GM10248 (cell line): ENCODE data around the gene PPP1R12A.

ENCODE experiments used
- CTCF ChIA-PET: fragments of 300-600 bp; sonication (Branson Sonifier 250); formaldehyde crosslinking; extraction: SDS; loops from one replicate; lab custom pipeline; 2021; ENCODE audit warnings: antibody characterized with exemption; lab: Yijun Ruan, JAX
- POLR2A ChIA-PET: fragments of 350-650 bp; sonication (Branson Sonifier 250); formaldehyde crosslinking; extraction: SDS; loops from one replicate; lab custom pipeline; 2020; ENCODE audit warnings: antibody characterized with exemption; lab: Yijun Ruan, JAX
- DNase-seq: peaks from one replicate; pipeline ENCODE4 v3.0.0; 2012; ENCODE audit errors: extremely low spot score
- TF ChIP-seq, protein P1 (sequence below): IDR thresholded peaks from 2 replicates; pipeline ENCODE4 v1.5.1; 2012; ENCODE audit warnings: mild to moderate bottlenecking, low read depth; ENCODE audit errors: extremely low read depth, missing control alignments, control extremely low read depth

PPP1R12A gene

DNA sequence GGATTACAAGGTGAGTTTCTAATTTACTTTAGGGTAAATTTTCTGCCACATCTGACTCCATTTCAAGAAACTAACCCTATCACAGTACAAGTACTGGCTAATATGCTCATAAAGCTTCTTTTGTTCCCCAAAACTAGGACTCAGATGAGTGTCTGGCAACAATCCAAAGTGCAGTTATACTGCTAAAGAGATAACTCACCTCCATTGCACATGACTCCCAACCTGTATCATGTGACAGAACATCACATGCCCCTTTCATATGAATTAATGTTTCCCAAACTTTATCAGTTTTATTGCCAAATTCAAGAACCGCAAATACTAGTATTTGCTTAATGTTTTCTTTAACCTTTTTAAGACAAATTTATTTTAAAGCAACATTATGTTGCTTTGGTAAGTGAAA is 3.9 kb upstream of the PPP1R12A start:
- no peak for DNase-seq
- TF ChIP-seq, protein P1, sequence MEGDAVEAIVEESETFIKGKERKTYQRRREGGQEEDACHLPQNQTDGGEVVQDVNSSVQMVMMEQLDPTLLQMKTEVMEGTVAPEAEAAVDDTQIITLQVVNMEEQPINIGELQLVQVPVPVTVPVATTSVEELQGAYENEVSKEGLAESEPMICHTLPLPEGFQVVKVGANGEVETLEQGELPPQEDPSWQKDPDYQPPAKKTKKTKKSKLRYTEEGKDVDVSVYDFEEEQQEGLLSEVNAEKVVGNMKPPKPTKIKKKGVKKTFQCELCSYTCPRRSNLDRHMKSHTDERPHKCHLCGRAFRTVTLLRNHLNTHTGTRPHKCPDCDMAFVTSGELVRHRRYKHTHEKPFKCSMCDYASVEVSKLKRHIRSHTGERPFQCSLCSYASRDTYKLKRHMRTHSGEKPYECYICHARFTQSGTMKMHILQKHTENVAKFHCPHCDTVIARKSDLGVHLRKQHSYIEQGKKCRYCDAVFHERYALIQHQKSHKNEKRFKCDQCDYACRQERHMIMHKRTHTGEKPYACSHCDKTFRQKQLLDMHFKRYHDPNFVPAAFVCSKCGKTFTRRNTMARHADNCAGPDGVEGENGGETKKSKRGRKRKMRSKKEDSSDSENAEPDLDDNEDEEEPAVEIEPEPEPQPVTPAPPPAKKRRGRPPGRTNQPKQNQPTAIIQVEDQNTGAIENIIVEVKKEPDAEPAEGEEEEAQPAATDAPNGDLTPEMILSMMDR: no peak
- ChIA-PET CTCF (no interaction called here), POLR2A (no interaction called here)

DNA sequence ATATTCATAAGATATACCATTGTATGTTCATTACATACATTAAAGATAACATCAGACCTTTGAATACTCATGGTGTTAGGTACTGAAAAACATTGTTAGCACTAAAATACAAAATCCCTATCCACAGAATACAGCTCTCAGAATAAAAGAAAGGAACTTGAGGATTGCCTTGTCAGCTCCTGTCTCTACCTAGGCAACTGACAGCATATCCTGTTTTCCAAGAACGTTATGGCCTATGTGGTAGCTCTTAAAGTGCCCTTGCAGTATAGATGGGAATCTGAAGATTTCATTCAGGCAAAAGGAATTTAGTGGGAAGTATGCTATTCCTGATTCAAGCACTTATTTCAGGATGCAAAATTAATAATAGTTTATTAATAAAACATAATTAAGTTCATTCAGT is 1.8 kb upstream of the PPP1R12A start:
- DNase-seq: no peak
- ChIA-PET CTCF (interaction anchor here (0.8 to 1.5 kb wide), 2 partner anchors 11 to 12 kb away, joined by 4 read pairs; no protein-coding TSS in a partner anchor), POLR2A (no interaction called here)
- TF ChIP-seq, protein P1: no peak

DNA sequence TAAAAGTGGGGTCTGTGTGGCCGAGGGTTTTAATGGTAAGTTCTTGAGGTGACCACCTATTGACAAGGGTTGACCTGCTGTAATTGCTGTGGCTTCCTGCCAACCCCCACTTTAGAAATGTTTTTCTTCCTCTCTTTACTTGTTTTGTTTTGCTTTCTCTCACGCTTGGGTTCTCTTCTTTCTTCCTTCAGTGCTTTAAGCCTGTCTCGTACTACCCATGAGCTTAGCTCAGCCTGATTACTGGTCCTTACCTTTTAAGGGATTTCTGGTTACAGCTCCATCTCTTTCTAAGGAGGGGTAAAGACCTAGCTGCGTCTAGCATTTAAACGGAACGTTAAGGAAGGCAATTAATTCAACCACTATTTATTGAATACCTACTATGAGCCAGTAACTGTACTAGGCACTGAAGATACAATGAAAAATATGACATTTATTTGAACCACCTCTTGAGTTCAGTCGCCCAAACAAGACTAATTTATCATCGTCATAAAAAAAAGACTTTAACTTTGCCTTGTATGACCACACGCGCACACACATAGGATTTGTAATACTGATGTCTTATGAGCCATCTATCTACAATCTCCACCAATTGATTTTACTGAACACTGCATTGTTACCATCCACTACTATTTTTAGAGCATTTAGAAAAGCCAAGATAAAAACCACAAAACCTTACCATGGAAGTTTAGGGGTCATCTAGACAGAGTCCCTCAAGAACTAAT is 888 bp upstream of the PPP1R12A start:
- ChIA-PET POLR2A (interaction anchor here (0.7 kb wide), 1 partner anchor 11 kb away, joined by 3 read pairs; no protein-coding TSS in a partner anchor), CTCF (interaction anchor here (0.8 to 1.5 kb wide), 3 partner anchors 10 to 13 kb away, joined by 4 read pairs; no protein-coding TSS in a partner anchor)
- TF ChIP-seq, protein P1: no peak
- DNase-seq: peak; percentile 13

DNA sequence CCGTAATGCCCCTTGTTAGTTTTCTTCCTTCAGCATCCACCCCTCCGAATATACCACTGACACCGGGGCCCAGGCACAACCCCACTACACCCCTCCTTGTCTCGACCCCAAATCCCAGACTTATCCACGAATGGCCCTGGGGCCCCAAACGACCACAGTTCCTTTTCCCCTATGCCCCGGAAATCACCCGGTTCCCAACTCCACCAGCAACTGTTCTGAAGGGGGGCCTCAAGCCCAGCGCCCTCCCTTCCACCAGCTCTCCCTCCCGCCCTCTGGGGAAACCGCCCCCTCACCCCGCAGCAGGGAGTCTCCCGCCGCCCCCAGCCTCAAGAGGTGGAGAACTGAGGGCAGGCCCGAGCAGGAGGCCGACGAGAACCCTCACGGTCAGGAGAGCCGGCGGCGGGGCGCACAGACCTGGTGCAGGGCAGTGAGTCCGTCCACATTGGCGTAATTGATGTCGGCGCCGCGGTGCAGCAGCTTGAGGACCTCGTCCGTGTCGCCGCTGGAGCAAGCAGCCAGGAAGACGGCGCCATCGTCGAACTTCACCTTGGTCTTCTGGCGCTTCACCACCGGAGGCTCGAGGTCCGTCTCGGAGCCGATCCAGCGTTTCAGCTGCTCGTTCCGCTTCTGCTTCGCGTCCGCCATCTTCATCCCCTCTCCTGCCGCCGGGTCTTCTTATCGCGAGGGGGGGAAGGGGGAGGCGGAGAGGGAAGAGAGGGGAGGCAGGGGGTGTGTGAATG is 446 bp downstream of the PPP1R12A start:
- TF ChIP-seq, protein P1: no peak
- CTCF ChIA-PET: interaction anchor here (1.0 to 1.2 kb wide), 2 partner anchors 11 to 335 kb away, joined by 3 to 4 read pairs; no protein-coding TSS in a partner anchor
- peak; percentile 25 for DNase-seq

DNA sequence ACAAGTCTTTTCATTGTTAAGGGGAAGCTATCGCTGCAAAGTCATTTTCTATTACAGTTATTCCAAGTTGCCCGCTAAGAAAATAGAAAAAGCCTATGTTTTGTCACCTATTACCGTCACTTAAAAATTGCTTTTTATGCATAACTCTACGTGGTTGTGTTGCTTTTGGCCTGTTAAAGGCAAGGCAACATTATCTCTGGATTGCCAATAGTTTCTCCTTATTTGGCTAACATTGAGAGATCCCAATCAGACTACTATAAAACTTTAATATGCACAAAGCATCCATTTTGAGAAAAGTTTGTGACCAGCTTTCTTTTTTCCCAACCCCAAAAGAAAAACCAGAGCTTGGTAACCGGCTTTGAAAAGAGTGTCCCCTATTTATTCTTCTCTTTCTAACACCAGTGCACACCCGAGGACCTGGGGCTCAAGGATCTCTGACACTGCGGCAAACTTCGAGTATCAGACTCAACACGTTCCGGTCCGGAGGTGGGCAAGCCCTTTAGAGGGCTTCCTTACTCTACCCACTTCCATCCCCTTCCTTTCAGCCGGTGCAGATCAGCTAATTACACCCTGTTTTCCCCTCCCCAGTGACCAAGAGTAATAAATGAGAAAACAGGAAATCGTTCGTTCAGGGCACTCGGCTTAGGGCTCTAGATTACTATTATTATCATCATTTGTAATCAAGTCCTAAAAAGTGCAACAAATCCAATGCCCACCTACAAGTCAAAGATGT is 1.2 kb downstream of the PPP1R12A start:
- TF ChIP-seq, protein P1: no peak
- ChIA-PET CTCF (interaction anchor here (1.2 kb wide), 1 partner anchor 336 kb away, joined by 3 read pairs; no protein-coding TSS in a partner anchor), POLR2A (no interaction called here)
- no peak for DNase-seq

More for the DNA sequence above, 446 bp downstream of the PPP1R12A start:
- POLR2A ChIA-PET: no interaction called here

DNA sequence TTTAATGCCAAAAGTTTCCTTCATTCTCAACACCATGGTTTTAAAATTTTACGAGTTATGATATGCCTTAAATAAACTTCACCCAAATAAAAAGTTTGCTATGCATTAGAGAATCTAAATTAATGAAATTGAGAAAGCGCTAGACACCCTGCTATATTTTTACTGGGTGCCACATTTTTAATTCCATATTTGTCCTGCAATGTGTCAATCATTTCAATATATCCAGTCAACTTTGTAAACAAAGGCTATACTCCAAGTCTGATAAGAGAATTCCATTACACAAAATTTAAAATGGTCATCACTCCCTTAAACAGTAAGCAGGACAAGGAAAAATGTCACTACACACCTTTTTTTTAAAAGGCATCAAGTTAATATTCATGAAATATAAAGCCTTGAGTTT is 1.9 kb downstream of the PPP1R12A start:
- TF ChIP-seq, protein P1: no peak
- no peak for DNase-seq
- ChIA-PET POLR2A (no interaction called here), CTCF (no interaction called here)
